ENCODE results near the gene CRTC2.

CRTC2 gene

GRCh38 chr1:153970346-153970745 is 11.9 kb upstream of the CRTC2 start:
- no peak for DNase-seq

- no peak for DNase-seq
These were observed 10.6 kb upstream of the CRTC2 start for GRCh38 chr1:153968972-153969371.

GRCh38 chr1:153968408-153968807 is 10.0 kb upstream of the CRTC2 start:
- DNase-seq: no peak

DNA sequence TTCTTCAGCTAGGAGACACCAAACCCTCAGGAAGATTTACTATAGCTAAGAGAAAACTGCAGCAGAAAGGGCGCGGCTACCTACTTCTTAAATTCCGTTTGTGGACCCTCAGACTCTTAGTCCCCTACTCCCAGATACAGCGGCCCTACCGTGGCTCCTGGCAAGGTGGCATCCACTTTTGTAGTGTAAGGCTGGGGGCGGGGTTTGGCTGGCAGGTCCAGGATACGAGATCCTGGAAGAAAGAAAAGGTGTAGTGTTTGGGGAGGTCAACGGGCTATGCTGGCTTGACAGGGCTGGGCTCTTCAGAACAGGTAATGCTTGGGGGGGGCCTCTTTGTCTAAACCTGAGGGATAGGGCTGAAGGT is 9.6 kb upstream of the CRTC2 start:
- peak; percentile 58 for DNase-seq

DNA sequence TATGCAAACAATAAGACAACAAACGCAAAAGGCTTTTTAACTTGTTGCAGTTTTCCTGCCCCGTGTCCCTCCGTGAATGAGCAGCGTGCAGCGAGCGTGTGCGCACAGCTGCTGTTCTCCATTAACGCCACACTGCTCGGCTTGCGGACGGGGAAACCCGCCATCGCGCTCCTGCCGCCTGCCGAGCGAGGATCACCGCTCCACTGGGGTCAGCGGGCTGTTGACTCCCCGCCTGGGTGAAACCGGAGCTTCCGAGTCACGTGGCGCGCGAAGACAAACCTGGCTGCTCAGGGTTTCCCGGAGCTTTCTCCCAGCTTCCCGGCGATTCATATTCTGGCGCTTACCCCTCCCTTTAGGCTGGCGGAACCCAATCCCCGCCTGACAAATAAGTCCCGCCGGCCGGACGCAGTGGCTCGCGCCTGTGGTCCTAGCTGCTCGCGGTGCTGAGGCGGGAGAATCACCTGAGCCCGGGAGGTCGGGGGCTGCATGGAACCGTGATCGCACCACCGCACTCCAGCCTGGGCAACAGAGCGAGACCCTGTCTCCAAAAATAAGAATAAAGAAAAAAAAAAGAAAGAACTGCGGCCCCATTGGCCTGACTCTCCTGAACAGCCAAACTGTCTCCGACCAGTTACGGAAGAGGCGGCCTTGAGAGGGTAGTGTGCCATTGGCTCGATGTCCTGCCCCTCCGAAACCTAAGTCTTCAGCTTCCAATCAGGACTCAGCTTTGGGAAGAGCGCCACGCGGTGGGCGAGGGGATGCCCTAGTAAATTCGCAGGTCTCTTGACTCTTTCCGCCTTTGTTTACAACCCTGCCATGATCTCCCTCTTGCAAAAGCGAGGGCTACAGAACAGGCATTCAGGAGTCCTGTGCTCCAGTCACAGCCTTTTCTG is 8.9 kb upstream of the CRTC2 start, which contains the start of gene CREB3L4:
CREB3L4 (plus strand) TSS at position 796 of the 893 bp plus-strand sequence. CDS start 624 bp downstream, outside the sequence.
- DNase-seq: peak; percentile 96

GRCh38 chr1:153963850-153964331 is 5.5 kb upstream of the CRTC2 start:
- DNase-seq: no peak

DNA sequence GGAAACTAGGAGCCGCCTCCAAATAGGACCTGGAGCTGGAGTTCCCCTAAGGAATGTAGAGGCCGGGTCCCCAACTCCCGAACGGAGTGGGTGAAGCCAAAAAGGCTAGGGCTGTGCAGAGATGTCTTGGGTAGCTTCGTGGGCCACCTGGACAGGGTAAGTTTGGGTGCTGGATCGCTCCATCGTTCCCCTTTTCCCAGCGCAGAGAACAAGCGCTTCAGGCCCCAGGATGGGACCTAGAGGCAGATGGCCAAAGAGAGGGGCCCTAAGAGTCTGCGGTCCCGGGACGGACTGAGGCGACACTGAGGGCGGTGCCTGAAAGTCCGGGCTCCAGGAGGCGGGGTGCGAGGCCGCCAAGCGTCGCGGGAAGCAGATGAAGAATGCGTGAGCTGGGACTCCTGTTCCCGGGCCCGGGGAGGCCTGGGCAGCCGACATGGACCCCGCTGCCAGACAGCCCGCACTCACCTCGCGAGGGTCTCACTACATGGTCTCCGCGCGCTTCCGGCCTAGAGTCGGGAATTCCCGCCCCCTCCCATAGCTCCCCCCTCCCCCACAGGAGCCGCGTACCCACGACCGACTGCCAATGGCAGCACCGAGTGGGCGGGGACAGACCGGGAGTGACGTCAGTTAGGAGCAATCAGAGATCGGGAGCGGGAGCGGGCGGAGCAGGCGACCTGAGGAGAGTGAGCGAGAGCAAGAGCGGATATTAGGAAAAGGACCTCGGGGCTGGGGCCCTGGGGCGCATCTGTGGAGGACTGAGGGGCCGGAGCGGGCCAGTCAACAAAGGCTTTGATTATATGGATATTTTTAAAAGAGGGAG is 4.8 kb upstream of the CRTC2 start, which contains the start of gene SLC39A1:
SLC39A1 (minus strand) TSS at position 508 of the 820 bp plus-strand sequence. CDS start 822 bp downstream, outside the sequence.
- DNase-seq: peak; percentile 94

DNA sequence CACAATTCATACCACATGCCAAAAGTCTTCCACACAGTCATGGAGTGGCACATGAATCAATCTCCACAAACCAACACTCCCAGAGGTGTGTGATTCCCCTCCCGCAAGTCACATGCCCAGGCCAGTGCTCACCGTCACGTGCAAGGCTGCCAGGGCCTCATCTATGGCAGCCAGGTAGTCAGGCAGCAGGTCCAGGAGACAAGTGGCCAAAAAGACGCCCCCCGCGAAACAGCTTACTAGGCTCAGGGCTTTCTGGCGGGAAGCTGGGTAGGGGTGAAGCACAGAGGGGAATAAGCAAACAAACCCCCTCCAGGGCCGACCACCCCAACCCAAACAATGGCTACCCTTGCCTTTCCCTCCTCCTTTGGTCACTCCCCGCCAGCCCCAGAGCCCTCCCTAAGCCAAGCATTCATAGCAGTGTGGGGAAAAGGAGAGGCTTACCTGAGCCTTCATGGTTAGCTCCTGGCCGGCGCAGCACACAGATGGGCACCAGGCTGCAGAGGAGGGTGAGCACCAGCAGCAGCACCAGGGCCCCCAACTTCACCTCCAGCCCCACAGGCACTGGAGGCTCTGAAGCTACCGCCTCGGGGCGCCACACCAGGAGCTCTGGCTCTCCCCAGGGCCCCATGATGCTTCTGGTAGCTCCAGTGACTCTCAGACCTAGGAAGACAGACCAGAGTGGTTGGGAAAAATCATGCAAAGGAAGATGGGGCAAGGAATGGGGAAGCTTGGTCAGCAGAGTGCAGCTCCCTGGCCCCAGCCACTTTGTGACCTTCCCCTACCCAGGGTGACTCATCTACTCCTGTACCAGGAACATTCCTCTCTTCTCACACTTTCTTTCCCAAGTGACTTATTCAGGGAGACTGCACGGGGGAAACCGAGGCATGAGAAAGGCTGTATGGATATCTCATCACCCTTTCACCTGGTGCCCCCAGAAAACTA is 3.9 kb upstream of the CRTC2 start:
- no peak for DNase-seq

DNA sequence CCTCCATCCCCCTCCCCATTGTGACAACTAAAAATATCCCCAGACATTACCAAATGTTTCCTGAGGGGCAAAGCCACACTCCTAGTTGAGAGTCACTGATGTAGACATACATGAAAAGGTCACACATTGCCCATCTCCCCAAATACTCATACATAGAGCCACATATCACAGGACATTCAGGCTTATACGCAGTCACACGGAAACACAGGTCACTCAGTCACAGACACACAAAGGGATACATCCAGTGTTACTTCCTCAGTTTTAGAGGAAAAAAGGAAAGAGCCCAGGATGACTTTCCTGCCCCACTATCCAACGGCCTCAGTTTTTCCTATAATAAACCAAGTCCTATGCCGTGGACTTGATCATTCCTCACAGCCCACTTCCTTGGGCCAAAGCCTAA is 3.0 kb upstream of the CRTC2 start:
- no peak for DNase-seq

- DNase-seq: no peak
These were observed 1.8 kb upstream of the CRTC2 start for GRCh38 chr1:153960206-153960605.

- DNase-seq: no peak
These were observed 1.0 kb upstream of the CRTC2 start for GRCh38 chr1:153959454-153959853.

DNA sequence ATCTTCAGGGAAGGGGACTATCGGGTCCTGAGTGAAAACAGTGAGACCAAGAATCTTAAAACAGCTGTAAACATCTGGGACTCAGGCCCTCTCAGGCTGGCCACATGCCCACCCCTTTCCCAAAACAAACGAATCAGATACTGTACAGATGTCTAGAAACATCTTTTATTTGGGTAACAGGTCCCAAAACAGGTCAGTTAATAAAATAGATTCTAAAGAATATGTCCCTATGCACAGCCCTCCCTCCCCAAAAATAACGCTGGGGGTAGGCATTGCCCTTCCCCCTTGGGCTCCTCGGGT is 499 bp upstream of the CRTC2 start:
- no peak for DNase-seq

- no peak for DNase-seq
These were observed 685 bp downstream of the CRTC2 start for GRCh38 chr1:153957744-153958110.

DNA sequence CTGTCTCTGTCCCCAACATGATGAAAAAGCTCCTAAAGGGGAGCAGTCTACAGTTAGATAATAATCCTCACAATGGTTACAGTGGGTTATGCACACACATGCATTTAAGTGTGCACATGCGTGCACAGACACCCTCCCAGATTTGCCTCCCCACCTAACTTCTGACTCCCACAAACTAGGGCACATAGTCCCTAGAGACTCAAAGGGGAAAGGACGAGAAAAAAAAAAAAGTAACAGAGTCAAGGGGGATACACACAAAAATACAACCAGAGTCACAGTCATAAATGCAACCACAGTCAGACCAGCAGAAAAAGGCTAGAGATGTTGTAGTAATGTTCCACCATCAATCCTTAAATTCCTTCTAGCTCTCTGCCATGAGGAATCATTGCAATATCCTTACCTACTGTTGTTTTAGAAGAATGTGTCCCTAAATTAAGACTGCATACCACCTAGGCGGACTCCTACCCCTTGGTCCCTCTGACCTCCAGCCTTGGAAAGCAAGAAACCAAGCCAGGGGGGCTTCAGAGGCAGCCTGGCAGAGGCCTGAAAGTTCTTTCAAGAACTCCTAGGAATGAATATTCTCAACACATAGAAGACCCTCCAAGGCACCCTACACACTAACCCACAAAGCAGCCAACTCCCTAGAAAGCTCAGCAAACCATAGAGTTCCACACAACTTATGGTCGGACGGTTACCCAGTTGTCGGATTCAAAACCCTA is 1.3 kb downstream of the CRTC2 start:
- DNase-seq: no peak

DNA sequence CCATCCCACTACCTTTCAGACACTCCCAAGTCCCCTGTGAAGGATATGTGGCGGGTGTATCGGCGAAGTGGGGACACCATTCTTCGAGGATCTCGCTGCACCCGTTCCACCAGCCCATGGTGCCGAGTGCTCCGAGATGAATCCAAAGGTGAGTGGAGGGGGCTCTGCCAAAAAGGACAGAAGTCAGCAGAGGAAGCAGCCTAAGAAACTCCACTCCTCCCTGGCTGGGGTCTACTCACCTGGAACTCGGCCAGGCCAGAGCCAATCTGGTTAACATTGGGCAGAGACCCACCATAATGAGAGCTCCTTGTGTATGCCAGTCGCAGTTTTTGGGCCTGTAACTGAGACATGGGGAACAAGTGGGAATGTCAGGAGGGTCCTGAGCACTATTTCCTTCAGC is 3.6 kb downstream of the CRTC2 start:
- DNase-seq: no peak

- no peak for DNase-seq
These were observed 4.5 kb downstream of the CRTC2 start for GRCh38 chr1:153953859-153954365.

DNA sequence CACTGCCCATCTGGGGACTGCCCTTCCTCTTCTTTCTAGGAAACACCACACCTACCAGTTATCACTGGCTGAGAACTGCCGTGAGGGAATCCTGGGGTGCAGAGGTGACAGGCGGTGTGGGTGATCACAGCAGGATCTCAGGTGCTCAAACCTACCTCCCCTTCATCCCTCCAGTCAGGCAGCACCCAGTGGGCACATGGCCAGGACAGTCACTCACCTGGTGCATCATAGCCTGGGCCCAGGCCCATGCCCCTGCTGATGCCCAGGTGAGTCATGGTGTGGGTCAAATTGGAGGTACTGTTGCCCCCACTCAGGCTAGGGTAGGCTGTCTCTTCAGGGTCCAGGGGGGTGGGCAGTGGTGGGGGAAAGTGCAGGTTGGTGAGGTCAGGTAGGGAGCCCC is 6.6 kb downstream of the CRTC2 start:
- no peak for DNase-seq

- no peak for DNase-seq
These were observed 7.2 kb downstream of the CRTC2 start for GRCh38 chr1:153951183-153951582.

- DNase-seq: peak; percentile 62
These were observed 11.7 kb downstream of the CRTC2 start, which contains the start of gene DENND4B for GRCh38 chr1:153946622-153947241. DENND4B (minus strand) TSS chr1:153946718; CDS start chr1:153944374, 2,344 bp downstream.

GRCh38 chr1:153945795-153946621 is 12.4 kb downstream of the CRTC2 start:
- no peak for DNase-seq
